GM11168 (cell line): ENCODE results near the gene APP.

Source experiments
- in situ Hi-C: fragments of 300-500 bp; cut with MboI; formaldehyde crosslinking; loops from one replicate; pipeline ENCODE4 v1.12.0; 2022; ENCODE audit warnings: low sequenced_read_pairs; ENCODE audit not compliant: unreplicated experiment

APP gene

GRCh38 chr21:26072666-26073615 lies 97.6 kb downstream of the APP start:
- in situ Hi-C loops = no loop called here

GRCh38 chr21:26070822-26071425 lies 99.6 kb downstream of the APP start:
- in situ Hi-C loops = no loop called here

GRCh38 chr21:26070121-26070520 lies 100.4 kb downstream of the APP start:
- in situ Hi-C loops = no loop called here

- in situ Hi-C loops = no loop called here
Measured at GRCh38 chr21:26068776-26069175, 101.8 kb downstream of the APP start.

- in situ Hi-C loops = no loop called here
Measured at GRCh38 chr21:26067836-26068594, 102.6 kb downstream of the APP start.

- in situ Hi-C loops = no loop called here
Measured at GRCh38 chr21:26064506-26064905, 106.1 kb downstream of the APP start.

- in situ Hi-C loops = no loop called here
Measured at GRCh38 chr21:26061437-26061836, 109.1 kb downstream of the APP start.

GRCh38 chr21:26060335-26061115 lies 110.0 kb downstream of the APP start:
- in situ Hi-C loops = no loop called here

GRCh38 chr21:26057477-26058170 lies 112.9 kb downstream of the APP start:
- in situ Hi-C loops = no loop called here

GRCh38 chr21:26055841-26056264 lies 114.7 kb downstream of the APP start:
- in situ Hi-C loops = no loop called here

GRCh38 chr21:26055010-26055409 lies 115.6 kb downstream of the APP start:
- in situ Hi-C loops = no loop called here

- in situ Hi-C loops = no loop called here
Measured at GRCh38 chr21:26052057-26052456, 118.5 kb downstream of the APP start.

- in situ Hi-C loops = no loop called here
Measured at GRCh38 chr21:26050857-26051256, 119.7 kb downstream of the APP start.

- in situ Hi-C loops = no loop called here
Measured at GRCh38 chr21:26049803-26050202, 120.8 kb downstream of the APP start.

- in situ Hi-C loops = no loop called here
Measured at GRCh38 chr21:26047279-26047967, 123.1 kb downstream of the APP start.

GRCh38 chr21:26043891-26044290 lies 126.7 kb downstream of the APP start:
- in situ Hi-C loops = no loop called here

GRCh38 chr21:26042181-26042876 lies 128.2 kb downstream of the APP start:
- in situ Hi-C loops = no loop called here

- in situ Hi-C loops = no loop called here
Measured at GRCh38 chr21:26041431-26042180, 129.0 kb downstream of the APP start.
